ENCODE data around the gene CHCHD4.

CHCHD4 gene

DNA sequence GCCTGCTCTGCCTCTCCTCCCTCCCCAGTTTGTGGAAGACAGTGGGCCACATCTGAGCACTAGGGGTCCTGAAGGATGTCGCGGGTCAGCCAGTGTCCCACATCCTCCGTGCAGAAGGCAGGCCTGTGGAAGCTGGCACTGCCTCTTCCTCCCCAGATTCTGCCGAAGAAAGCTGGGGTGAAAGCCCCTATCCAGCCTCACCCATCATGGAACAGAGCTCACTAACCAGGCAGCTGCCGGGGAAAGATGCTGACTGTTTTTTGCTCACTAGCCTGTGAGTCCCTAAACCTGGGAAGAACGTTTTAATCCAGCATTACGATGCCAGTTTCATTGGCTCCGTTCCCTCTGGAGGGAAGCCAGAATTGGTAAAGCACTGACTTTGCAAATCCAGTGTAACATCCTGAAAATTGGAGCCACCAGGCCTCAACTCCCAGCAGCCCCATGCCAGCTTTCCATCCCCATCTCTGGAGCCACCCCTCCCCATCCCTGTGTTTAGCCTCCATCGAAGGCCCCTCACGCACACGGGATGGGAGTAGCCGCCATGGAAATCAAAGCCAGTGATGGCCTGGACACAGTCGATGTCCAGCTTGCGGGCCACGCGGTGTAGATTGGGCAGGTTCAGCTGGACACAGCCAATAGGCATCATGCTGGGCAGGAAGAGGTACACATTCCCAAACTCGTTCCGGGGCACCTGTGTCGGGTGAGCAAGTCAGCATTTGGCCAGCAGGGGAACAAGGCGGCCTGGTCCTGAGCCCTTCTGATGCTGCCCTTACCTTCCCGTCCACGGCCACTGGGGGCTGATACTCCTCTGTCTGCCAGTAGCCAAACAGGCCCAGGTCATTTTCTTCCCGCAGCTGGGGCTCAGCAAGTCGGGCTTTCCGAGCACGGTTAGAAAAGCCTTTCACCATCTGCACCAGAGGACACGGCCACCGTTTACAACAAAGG, 23.6 kb upstream of the CHCHD4 start:
- DNase-seq: no peak

DNA sequence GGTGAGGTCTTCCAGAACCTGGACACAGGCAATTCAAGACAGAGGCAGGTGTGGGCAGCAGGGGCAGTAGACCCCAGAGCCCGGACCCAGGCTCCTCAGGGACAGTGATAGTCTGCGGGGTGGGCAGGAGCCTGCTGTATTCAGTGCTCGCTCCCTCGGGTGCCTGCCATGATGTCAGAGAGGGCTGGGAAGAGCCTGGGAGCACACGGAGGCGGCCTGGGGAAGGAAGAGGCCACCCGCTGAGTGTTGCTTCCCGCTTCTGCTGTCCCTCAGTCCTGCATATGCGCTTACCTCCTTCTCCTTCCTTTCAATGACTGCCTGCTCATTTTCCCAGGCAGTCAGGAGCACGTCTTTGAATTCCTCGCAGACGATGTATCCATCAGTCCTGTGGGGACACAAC, 22.9 kb upstream of the CHCHD4 start:
- no peak for DNase-seq

DNA sequence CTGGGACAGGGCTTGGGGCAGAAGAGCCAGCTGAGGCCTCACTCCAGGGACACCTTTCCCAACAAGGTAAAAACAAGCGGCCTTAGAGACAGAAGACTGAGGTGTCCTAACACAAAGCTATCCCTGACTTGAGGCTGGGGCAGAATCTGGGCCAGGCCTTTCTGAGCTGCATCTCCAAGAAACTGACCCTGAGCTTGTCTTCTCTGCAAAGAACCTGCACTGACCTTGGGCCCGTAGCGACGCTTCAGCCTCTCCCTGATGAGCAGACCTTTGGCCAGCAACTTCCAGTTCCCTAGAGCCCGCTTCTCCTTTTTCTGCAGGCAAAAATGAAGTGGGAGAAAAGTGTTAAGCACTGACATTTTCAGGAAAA, 22.4 kb upstream of the CHCHD4 start:
- no peak for DNase-seq

DNA sequence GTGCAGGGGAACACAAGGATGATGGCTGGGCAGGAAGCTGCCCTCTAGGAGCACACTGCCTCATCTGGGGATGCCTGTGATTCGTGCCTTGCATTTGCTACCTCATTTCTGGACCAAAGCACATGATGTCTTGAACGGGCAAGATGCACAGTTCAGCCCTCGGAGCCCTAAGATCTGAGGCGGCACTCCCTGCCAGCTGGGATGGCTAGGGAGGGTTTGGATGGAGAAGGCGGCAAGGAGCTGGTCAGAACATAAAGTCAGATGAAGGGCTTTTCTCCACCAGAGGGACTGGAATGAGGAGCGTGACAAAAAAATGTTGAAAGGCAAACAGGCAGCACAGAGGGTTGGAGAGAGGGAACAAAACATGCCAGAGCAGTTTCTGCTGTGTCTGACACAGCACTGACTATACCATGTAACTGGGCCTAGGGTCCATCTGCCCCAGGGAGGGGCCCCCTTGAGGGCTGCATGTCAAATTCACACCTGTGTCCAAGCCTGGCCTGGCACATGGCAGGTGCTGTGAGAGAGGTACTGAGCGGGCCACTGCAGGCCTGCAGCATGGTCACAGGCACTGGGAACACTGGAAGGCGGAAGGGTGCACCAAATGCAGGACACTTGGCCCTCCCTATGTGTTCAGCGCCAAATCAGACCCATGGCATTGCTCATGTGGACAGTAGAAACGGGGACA, 21.9 kb upstream of the CHCHD4 start:
- DNase-seq: no peak

- DNase-seq: no peak
Observed at GRCh38 chr3:14145670-14146380, 21.2 kb upstream of the CHCHD4 start.

DNA sequence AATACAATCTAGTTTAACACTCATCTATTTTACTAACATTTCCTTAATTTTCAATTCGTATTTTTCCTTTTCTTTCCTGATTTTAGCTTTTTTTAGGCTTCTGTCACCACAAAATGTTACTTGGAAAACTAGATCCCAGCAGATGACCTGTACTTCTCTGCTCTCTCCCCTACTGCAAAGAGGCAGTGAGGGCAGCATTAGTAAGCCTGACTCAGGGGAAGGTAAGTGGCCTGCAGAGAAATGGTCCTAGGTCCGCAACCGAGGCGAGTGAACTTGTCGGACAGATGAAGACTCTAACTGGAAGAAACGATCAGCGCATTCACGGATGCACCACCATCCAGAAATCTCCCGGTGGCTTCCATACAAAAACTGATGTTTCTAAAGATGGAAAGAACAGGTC, 20.6 kb upstream of the CHCHD4 start:
- no peak for DNase-seq

GRCh38 chr3:14144423-14145075, 19.9 kb upstream of the CHCHD4 start:
- peak in 1 of 2 donors; percentile 35 for DNase-seq

DNA sequence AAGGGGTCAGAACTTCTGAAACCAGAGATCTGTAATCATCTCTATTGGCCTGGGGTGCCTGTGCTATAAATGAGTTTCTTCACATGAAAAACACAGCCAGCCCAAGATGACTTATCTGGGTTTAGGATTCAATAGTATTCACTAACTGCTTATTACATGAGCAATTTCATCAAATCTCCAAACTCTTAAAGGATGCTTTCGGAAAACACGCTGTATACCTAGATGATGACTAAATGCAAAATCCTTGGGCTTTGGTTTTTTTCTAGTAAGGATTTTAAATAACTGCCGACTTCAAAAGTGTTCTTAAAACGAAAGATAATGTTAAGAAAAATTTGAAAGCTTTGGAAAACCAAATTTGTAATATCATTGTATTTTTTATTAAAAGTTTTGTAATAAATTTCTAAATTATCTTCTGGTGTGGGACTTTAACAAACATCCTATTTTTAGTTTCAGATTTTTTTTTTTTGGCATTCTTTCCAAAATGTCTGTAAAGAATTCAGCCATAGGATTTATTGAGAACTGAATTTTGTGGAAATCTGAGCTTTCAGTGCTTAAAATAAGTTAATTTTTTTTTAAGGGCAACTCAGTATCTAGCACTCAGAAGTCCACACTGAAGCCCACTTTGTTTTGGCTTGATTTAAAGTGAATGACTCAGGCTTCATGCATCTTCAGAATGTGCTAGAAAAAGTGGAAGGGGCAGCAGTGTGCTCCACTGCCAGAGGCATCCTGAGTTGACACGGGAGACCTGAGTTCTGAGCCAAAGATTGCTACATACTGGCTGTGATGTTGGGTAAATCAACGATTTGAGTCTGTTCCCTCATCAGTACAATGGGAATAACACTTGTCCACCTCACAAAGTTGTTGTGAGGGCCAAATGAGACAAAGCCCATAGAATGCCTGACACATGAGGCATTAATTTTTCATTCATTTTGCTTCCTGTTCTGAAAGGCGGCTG, 18.9 kb upstream of the CHCHD4 start:
- no peak for DNase-seq

- DNase-seq: no peak
Observed at GRCh38 chr3:14142567-14143270, 18.0 kb upstream of the CHCHD4 start.

DNA sequence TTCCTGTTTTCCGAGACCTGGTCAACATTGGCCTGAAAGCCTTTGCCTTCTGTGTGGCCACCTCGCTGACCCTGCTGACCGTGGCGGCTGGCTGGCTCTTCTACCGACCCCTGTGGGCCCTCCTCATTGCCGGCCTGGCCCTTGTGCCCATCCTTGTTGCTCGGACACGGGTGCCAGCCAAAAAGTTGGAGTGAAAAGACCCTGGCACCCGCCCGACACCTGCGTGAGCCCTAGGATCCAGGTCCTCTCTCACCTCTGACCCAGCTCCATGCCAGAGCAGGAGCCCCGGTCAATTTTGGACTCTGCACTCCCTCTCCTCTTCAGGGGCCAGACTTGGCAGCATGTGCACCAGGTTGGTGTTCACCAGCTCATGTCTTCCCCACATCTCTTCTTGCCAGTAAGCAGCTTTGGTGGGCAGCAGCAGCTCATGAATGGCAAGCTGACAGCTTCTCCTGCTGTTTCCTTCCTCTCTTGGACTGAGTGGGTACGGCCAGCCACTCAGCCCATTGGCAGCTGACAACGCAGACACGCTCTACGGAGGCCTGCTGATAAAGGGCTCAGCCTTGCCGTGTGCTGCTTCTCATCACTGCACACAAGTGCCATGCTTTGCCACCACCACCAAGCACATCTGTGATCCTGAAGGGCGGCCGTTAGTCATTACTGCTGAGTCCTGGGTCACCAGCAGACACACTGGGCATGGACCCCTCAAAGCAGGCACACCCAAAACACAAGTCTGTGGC, 17.1 kb upstream of the CHCHD4 start:
- no peak for DNase-seq

DNA sequence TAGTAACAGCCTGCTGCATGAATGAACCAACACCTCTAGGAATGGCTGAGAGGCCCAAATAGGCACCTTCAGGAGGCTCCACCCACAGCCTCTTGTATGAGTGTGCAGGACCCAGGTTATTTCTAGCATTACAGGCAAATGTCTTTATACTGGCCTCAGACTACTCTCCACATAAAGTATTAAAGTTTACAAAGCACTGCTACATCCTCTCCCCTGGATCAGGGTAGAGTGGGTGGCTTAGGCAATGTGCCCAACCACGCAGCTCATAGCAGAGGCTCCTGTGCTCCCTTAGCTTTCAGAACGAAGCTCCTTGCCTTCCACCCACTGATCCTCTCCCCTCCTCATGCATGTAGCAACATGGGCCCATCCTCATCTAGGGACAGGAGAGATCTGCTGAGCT, 16.5 kb upstream of the CHCHD4 start:
- no peak for DNase-seq

GRCh38 chr3:14140668-14141067, 16.0 kb upstream of the CHCHD4 start:
- no peak for DNase-seq

DNA sequence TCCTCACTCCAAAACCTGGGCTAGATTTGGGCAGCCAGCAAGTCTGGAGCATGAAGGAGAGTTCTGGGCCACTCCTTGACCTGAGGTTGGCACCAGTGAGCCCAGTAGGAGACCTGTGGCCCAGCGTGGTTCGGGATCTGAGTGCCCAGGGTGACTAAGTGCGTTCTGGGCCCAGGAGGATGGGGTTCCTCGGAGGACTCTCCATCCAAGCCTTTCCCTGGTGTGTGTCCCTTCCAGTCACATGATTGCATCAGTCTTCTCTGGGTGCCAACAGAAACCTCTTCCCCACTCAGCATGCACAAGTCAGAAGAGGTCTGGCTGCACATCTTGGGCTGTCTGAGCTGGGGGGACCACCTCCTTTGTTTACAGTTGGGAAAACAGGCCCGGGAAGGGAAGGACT, 15.1 kb upstream of the CHCHD4 start:
- DNase-seq: no peak

GRCh38 chr3:14138878-14139655, 14.4 kb upstream of the CHCHD4 start:
- no peak for DNase-seq

- DNase-seq: no peak
Observed at GRCh38 chr3:14138109-14138877, 13.6 kb upstream of the CHCHD4 start.

GRCh38 chr3:14137445-14137844, 12.8 kb upstream of the CHCHD4 start:
- no peak for DNase-seq

GRCh38 chr3:14137004-14137403, 12.3 kb upstream of the CHCHD4 start:
- DNase-seq: no peak

- DNase-seq: no peak
Observed at GRCh38 chr3:14135581-14135980, 10.9 kb upstream of the CHCHD4 start.

DNA sequence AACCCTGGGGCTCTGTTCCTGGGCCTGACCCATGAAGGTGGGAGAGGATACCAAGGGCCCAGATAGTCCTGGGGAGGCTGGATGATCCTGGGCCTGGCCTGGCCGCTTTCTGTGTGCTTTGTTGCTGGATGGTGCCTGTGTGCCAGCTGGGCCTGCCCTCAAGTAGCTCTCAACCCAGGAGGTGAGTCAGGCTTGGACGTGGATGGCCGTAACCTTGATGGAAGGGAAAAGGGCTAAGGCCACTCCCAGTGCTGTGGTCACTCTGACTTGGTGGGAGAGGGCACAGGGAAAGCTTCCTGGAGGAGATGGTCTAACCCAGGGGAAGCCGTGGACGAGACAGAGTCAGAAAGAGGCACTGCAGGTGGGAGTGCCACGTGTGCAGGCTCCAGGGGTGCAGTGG, 9.6 kb upstream of the CHCHD4 start:
- no peak for DNase-seq

Data from stimulated activated CD4-positive, alpha-beta T cell treated with anti-CD3 and anti-CD28 coated beads, Interleukin-2, amount 100 ng/mL, for 48 hours (primary cell).